PFSK-1 (cell line): ENCODE measurements around the gene HES7.

Experiments
- FOXP2 ChIP-seq: optimal IDR thresholded peaks from 2 replicates; pipeline ENCODE3; 2011; ENCODE audit warnings: borderline replicate concordance, control low read depth, inconsistent platforms; ENCODE audit not compliant: insufficient read depth; ENCODE audit errors: extremely low read length, extremely low read depth
- POLR2AphosphoS5 ChIP-seq: IDR thresholded peaks from 2 replicates; pipeline ENCODE4 v1.6.1; 2012; ENCODE audit warnings: low read depth, mild to moderate bottlenecking, control low read depth, low read length, moderate library complexity
- SIN3A ChIP-seq: IDR thresholded peaks from 2 replicates; pipeline ENCODE4 v1.6.1; 2012; ENCODE audit warnings: mild to moderate bottlenecking, low read length, moderate library complexity, borderline replicate concordance; ENCODE audit not compliant: insufficient read depth
- TAF1 ChIP-seq: IDR thresholded peaks from 2 replicates; pipeline ENCODE4 v1.6.1; 2012; ENCODE audit warnings: low read length, control low read depth, borderline replicate concordance; ENCODE audit not compliant: insufficient read depth
- TF ChIP-seq, protein P1 (sequence below), 2 experiments: IDR thresholded peaks; 2 replicates each; pipeline versions ENCODE4 v1.6.1 to v1.8.0; 2011 to 2012; ENCODE audit warnings: low read depth in 2 of 2, low read length in 2 of 2, control low read depth in 1 of 2, inconsistent platforms in 1 of 2, mild to moderate bottlenecking in 1 of 2, moderate library complexity in 1 of 2; ENCODE audit not compliant: insufficient read depth in 1 of 2

DNA sequence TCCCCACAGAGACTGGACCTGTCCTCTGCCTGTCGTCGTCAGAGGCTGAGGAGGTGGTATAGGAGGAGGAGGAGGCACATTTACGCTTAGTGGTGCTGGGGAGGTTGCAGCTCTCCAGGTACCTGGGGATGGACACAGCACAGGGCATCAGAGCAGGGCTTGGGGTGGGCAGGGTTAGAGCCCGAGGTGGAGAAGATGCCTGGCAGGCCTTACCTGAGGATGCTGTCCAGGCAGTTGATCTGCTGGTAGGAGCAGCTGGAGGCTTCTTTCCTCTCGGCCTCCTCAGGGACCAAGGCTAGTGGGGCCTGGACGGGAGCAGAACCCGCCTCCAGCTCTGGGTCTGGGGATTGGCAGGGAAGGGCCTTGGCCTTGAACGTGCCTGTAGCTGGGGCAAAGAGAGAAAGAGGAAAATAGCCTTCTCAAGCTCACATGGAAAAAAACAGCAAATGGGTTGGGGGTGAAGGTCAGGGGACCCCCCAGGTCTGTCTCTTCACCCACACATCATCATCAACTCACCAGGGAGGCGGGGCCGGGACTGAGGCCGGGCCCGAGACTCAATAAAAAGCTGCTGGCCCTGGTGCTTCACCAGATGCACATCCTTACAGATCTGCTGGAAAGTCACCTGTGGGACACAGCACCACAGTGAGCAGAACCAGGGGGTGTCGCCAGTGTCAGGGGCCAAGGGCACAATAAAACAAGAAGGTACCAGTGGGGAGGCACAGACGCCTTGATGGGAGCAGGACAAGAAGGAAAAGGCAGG, 22.7 kb upstream of the HES7 start:
- TF ChIP-seq, protein P1, sequence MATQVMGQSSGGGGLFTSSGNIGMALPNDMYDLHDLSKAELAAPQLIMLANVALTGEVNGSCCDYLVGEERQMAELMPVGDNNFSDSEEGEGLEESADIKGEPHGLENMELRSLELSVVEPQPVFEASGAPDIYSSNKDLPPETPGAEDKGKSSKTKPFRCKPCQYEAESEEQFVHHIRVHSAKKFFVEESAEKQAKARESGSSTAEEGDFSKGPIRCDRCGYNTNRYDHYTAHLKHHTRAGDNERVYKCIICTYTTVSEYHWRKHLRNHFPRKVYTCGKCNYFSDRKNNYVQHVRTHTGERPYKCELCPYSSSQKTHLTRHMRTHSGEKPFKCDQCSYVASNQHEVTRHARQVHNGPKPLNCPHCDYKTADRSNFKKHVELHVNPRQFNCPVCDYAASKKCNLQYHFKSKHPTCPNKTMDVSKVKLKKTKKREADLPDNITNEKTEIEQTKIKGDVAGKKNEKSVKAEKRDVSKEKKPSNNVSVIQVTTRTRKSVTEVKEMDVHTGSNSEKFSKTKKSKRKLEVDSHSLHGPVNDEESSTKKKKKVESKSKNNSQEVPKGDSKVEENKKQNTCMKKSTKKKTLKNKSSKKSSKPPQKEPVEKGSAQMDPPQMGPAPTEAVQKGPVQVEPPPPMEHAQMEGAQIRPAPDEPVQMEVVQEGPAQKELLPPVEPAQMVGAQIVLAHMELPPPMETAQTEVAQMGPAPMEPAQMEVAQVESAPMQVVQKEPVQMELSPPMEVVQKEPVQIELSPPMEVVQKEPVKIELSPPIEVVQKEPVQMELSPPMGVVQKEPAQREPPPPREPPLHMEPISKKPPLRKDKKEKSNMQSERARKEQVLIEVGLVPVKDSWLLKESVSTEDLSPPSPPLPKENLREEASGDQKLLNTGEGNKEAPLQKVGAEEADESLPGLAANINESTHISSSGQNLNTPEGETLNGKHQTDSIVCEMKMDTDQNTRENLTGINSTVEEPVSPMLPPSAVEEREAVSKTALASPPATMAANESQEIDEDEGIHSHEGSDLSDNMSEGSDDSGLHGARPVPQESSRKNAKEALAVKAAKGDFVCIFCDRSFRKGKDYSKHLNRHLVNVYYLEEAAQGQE (IDR thresholded peaks at IDR 0.05; ENCODE audit: insufficient read depth in 1 of 2, low read depth in 2 of 2, low read length in 2 of 2) = no peak
- no peak for TF ChIP-seq SIN3A
- TF ChIP-seq TAF1 = no peak
- no peak for TF ChIP-seq POLR2AphosphoS5
- no peak for TF ChIP-seq FOXP2
